HFFc6 (cell line): ENCODE measurements around the gene HACL1. TPM values are rescaled to one million over a fixed set of nuclear protein-coding genes. Genes with fewer than 3 reads are reported as not detected.

Experiments
- DNase-seq: peaks from one replicate; pipeline ENCODE4 v3.0.0-alpha.2; 2018
- H3K27ac Mint-ChIP-seq: 2 replicates; pipeline ENCODE4 v1.8.0; 2020; ENCODE audit warnings: mild to moderate bottlenecking, mixed read lengths
- H3K27me3 Mint-ChIP-seq: 2 replicates; pipeline ENCODE4 v1.8.0; 2021; ENCODE audit warnings: mild to moderate bottlenecking, moderate library complexity, mixed read lengths; ENCODE audit not compliant: insufficient read depth
- H3K36me3 Mint-ChIP-seq: 2 replicates; pipeline ENCODE4 v1.8.0; 2021; ENCODE audit warnings: low read depth, mixed read lengths
- H3K4me1 Mint-ChIP-seq: 2 replicates; pipeline ENCODE4 v1.8.0; 2020; ENCODE audit warnings: low read depth, mixed read lengths
- H3K4me3 Mint-ChIP-seq: 2 replicates; pipeline ENCODE4 v1.8.0; 2020; ENCODE audit warnings: mild to moderate bottlenecking, moderate library complexity, mixed read lengths
- H3K9me3 Mint-ChIP-seq: 2 replicates; pipeline ENCODE4 v1.8.0; 2020; ENCODE audit warnings: mild to moderate bottlenecking, mixed read lengths
- total RNA-seq, 6 experiments: library from RNA; stranded (reverse); fragmentation: NEBNext Ultra II Directional; extraction: Animal tissue kit (Norgen Biotek cat#: 25700); gene quantifications; 2 replicates in 1 of 6; 3 replicates in 5 of 6; pipeline ENCODE4 v1.2.3, GENCODE V29; 2021
- TF ChIP-seq, protein P1 (sequence below): fragments of 200-600 bp; sonication (generic); IDR thresholded peaks from 2 replicates; pipeline ENCODE4 v1.5.0; 2021; ENCODE audit warnings: antibody characterized with exemption, mild to moderate bottlenecking

Gene HACL1
- total RNA-seq, 6 experiments from 2014 or later: 18.6 to 21.8 (median 20.5) TPM

- H3K36me3 Mint-ChIP-seq: peaks cover 39% of the 10 kb centered on the region
- peak; percentile 91 for DNase-seq
- H3K4me3 Mint-ChIP-seq: peak overlapping the region; percentile 84
- TF ChIP-seq, protein P1, sequence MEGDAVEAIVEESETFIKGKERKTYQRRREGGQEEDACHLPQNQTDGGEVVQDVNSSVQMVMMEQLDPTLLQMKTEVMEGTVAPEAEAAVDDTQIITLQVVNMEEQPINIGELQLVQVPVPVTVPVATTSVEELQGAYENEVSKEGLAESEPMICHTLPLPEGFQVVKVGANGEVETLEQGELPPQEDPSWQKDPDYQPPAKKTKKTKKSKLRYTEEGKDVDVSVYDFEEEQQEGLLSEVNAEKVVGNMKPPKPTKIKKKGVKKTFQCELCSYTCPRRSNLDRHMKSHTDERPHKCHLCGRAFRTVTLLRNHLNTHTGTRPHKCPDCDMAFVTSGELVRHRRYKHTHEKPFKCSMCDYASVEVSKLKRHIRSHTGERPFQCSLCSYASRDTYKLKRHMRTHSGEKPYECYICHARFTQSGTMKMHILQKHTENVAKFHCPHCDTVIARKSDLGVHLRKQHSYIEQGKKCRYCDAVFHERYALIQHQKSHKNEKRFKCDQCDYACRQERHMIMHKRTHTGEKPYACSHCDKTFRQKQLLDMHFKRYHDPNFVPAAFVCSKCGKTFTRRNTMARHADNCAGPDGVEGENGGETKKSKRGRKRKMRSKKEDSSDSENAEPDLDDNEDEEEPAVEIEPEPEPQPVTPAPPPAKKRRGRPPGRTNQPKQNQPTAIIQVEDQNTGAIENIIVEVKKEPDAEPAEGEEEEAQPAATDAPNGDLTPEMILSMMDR: no peak
- H3K9me3 Mint-ChIP-seq: no peaks in the 10 kb centered on the region
- H3K27ac Mint-ChIP-seq: peak overlapping the region; percentile 99
- H3K27me3 Mint-ChIP-seq: peaks cover 1% of the 10 kb centered on the region
- peaks cover 69% of the 10 kb centered on the region for H3K4me1 Mint-ChIP-seq
Measured at GRCh38 chr3:15645740-15646501, 44.6 kb upstream of the HACL1 start.

- Mint-ChIP-seq H3K27ac (peak overlapping the region; percentile 99), H3K4me1 (peaks cover 75% of the 10 kb centered on the region), H3K9me3 (no peaks in the 10 kb centered on the region), H3K36me3 (peaks cover 34% of the 10 kb centered on the region), H3K27me3 (peaks cover 1% of the 10 kb centered on the region), H3K4me3 (peak overlapping the region; percentile 84; the same call in 1 of the 2 replicates)
- DNase-seq: no peak
- TF ChIP-seq, protein P1: no peak
Measured at GRCh38 chr3:15645246-15645645, 43.9 kb upstream of the HACL1 start.

GRCh38 chr3:15638891-15639262 lies 37.5 kb upstream of the HACL1 start:
- peak; percentile 43 for DNase-seq
- Mint-ChIP-seq H3K9me3 (no peaks in the 10 kb centered on the region), H3K27me3 (peaks cover 1% of the 10 kb centered on the region), H3K27ac (peak overlapping the region; percentile 100), H3K36me3 (peaks cover 21% of the 10 kb centered on the region), H3K4me1 (peaks cover 84% of the 10 kb centered on the region), H3K4me3 (no peak overlapping the region)
- TF ChIP-seq, protein P1: no peak

DNA sequence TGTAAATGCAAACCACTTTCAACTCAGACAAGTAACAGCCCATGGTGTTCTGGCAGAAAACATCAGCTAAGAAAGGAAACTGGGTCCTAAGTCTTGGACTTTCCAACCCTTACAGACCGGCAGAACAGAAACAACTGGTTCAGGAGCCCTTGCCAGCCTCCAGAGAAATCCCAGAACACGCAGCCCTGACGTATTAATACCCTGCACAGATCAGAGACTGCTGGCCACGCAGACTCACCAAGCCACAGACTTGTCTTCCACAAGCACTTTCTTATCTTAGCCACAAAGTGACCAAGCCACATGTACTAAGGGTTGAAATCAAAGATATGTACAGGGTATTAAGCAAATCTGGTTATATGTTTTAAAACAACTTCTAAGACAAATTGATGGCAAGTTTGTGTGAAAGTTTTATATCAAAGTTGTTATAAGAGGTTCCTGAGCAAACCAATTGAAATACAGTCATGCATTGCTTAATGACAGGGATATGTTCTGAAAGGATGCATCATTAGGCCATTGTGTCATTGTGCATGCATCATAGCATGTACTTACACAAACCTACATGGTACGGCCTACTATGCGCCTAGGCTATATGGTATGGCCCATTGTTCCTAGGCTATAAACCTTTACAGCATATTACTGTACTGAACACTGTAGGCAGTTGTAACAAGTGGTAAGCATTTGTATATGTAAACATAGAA lies 37.0 kb upstream of the HACL1 start:
- peaks cover 90% of the 10 kb centered on the region for H3K4me1 Mint-ChIP-seq
- peaks cover 1% of the 10 kb centered on the region for H3K27me3 Mint-ChIP-seq
- no peaks in the 10 kb centered on the region for H3K9me3 Mint-ChIP-seq
- H3K27ac Mint-ChIP-seq: peak overlapping the region; percentile 100
- DNase-seq: peak; percentile 43
- TF ChIP-seq, protein P1: no peak
- H3K4me3 Mint-ChIP-seq: no peak overlapping the region
- H3K36me3 Mint-ChIP-seq: peaks cover 25% of the 10 kb centered on the region

DNA sequence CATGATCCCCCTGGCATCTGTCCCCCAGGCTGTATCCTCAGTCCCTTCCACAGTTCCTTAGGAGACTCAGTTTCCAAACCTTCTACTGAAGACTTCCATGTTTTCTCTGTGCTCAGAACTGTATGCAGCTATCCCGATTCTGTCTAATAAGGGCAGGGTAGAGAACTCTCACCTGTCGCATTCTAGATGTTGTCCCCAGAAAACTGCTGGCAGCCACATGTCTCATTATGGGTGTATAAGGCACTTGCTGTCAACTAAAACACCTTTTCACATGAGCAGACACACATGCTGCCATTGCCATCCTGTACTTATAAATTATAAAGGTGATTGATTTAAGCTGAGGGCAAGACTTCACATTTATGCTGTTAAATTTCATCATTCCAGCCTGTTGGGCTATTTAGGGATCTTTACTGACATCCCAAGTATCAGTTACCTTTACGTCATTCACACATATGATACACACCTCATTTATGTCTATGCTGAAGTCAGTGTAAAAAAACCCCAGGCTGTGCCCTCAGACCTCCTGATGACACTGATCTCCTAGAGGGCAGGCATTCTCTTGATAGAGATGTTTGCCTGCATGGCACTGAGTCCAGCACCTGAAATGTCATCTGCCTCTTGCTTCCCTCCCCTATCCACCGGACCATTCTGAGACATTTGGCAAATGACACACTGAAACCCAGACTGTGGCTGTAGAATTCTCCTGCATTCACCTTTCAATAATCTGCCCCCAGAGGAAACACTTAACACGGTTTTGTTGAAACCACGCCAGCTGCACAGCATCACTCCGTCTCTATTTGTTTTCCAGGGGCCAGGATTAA lies 36.0 kb upstream of the HACL1 start:
- Mint-ChIP-seq H3K4me3 (peak overlapping the region; percentile 49), H3K27me3 (peaks cover 1% of the 10 kb centered on the region; the same call in 1 of the 2 replicates), H3K4me1 (peaks cover 100% of the 10 kb centered on the region), H3K36me3 (peaks cover 22% of the 10 kb centered on the region), H3K27ac (peak overlapping the region; percentile 100), H3K9me3 (no peaks in the 10 kb centered on the region)
- DNase-seq: no peak
- TF ChIP-seq, protein P1: no peak
